Measurements from ENCODE around the gene RPL12. TPM values are rescaled to one million over a fixed set of nuclear protein-coding genes. Genes with fewer than 3 reads are reported as not detected.

The RPL12 gene
- total and polyA plus RNA-seq, 2 donors (not counting 1 experiment from before 2014, with no cell fraction given) = 1,387 to 1,973 TPM

GRCh38 chr9:127473932-127474331, 22.7 kb upstream of the RPL12 start:
- Histone ChIP-seq H3K79me2 (ENCODE audit: control insufficient read depth, insufficient read depth, low read length) (no peaks in the 10 kb centered on the region), H3K27ac (ENCODE audit: insufficient read depth, low read length) (no peak overlapping the region), H3K9me3 (ENCODE audit: control insufficient read depth, insufficient read depth, low read depth, low read length) (no peaks in the 10 kb centered on the region), H3K4me1 (ENCODE audit: control insufficient read depth, extremely low read depth, insufficient read depth, low read length) (no peaks in the 10 kb centered on the region), H3K9ac (ENCODE audit: insufficient read depth, low read length) (no peak overlapping the region), H4K20me1 (ENCODE audit: control insufficient read depth, extremely low read depth, insufficient read depth, low read length) (no peaks in the 10 kb centered on the region), H3K27me3 (ENCODE audit: control insufficient read depth, insufficient read depth, low read length) (no peaks in the 10 kb centered on the region), H3K4me3 (replicated peaks in 1 of 4; ENCODE audit: control extremely low read depth in 1 of 4, insufficient read depth in 1 of 4, low read depth in 3 of 4, low read length in 4 of 4) (no peak overlapping the region), H3K4me2 (ENCODE audit: extremely low read depth, insufficient read depth, low read length) (no peak overlapping the region), H2AFZ (ENCODE audit: low read length) (no peak overlapping the region), H3K36me3 (ENCODE audit: control insufficient read depth, insufficient read depth, low read length) (peaks cover 2% of the 10 kb centered on the region)
- no peak for TF ChIP-seq EZH2 (IDR thresholded peaks at IDR 0.05; ENCODE audit: low read length, missing control alignments)
- TF ChIP-seq, protein P1, sequence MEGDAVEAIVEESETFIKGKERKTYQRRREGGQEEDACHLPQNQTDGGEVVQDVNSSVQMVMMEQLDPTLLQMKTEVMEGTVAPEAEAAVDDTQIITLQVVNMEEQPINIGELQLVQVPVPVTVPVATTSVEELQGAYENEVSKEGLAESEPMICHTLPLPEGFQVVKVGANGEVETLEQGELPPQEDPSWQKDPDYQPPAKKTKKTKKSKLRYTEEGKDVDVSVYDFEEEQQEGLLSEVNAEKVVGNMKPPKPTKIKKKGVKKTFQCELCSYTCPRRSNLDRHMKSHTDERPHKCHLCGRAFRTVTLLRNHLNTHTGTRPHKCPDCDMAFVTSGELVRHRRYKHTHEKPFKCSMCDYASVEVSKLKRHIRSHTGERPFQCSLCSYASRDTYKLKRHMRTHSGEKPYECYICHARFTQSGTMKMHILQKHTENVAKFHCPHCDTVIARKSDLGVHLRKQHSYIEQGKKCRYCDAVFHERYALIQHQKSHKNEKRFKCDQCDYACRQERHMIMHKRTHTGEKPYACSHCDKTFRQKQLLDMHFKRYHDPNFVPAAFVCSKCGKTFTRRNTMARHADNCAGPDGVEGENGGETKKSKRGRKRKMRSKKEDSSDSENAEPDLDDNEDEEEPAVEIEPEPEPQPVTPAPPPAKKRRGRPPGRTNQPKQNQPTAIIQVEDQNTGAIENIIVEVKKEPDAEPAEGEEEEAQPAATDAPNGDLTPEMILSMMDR (conservative IDR thresholded peaks at IDR 0.05 in 1 of 2, IDR thresholded peaks at IDR 0.05 in 1 of 2; ENCODE audit: low read depth in 1 of 2, low read length in 2 of 2) = no peak
- no peak for DNase-seq (ENCODE audit: low read depth in 2 of 2)

DNA sequence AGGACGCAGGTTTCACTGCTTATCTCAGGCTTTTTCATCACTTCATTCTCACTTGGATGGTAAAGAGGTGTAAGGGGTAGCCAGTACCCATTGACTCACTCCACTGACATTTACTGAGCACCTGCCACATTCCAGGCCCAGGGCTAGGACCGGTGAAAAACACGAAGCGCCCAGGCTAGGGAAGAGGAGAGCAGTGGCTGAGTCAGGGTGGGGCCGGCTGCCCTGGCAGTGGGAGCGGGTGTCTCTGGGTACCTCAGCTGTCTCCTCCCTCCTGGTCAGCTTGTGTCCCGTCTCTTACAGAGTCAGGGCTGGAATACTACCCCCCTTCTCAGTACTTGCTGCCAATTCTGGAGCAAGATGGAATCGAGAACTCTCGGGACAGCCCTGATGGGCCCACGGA, 22.3 kb upstream of the RPL12 start:
- Histone ChIP-seq H3K36me3 (ENCODE audit: control insufficient read depth, insufficient read depth, low read length) (peaks cover 2% of the 10 kb centered on the region), H3K9me3 (ENCODE audit: control insufficient read depth, insufficient read depth, low read depth, low read length) (no peaks in the 10 kb centered on the region), H3K79me2 (ENCODE audit: control insufficient read depth, insufficient read depth, low read length) (no peaks in the 10 kb centered on the region), H3K9ac (ENCODE audit: insufficient read depth, low read length) (no peak overlapping the region), H2AFZ (ENCODE audit: low read length) (no peak overlapping the region), H3K4me2 (ENCODE audit: extremely low read depth, insufficient read depth, low read length) (no peak overlapping the region), H3K4me1 (ENCODE audit: control insufficient read depth, extremely low read depth, insufficient read depth, low read length) (no peaks in the 10 kb centered on the region), H3K27ac (ENCODE audit: insufficient read depth, low read length) (no peak overlapping the region), H3K27me3 (ENCODE audit: control insufficient read depth, insufficient read depth, low read length) (no peaks in the 10 kb centered on the region), H3K4me3 (replicated peaks in 1 of 4; ENCODE audit: control extremely low read depth in 1 of 4, insufficient read depth in 1 of 4, low read depth in 3 of 4, low read length in 4 of 4) (no peak overlapping the region), H4K20me1 (ENCODE audit: control insufficient read depth, extremely low read depth, insufficient read depth, low read length) (no peaks in the 10 kb centered on the region)
- TF ChIP-seq, protein P1 (conservative IDR thresholded peaks at IDR 0.05 in 1 of 2, IDR thresholded peaks at IDR 0.05 in 1 of 2; ENCODE audit: low read depth in 1 of 2, low read length in 2 of 2) = no peak
- TF ChIP-seq EZH2 (IDR thresholded peaks at IDR 0.05; ENCODE audit: low read length, missing control alignments) = no peak
- DNase-seq (ENCODE audit: low read depth in 2 of 2) = no peak

GRCh38 chr9:127470662-127471061, 19.5 kb upstream of the RPL12 start:
- Histone ChIP-seq H3K4me2 (ENCODE audit: extremely low read depth, insufficient read depth, low read length) (no peak overlapping the region), H3K4me1 (ENCODE audit: control insufficient read depth, extremely low read depth, insufficient read depth, low read length) (no peaks in the 10 kb centered on the region)
- TF ChIP-seq, protein P1 (conservative IDR thresholded peaks at IDR 0.05 in 1 of 2, IDR thresholded peaks at IDR 0.05 in 1 of 2; ENCODE audit: low read depth in 1 of 2, low read length in 2 of 2) = no peak
- TF ChIP-seq EZH2 (IDR thresholded peaks at IDR 0.05; ENCODE audit: low read length, missing control alignments) = no peak

More at GRCh38 chr9:127470662-127471061, 19.5 kb upstream of the RPL12 start:
- Histone ChIP-seq H3K4me3 (replicated peaks in 1 of 4; ENCODE audit: control extremely low read depth in 1 of 4, insufficient read depth in 1 of 4, low read depth in 3 of 4, low read length in 4 of 4) (no peak overlapping the region), H3K27me3 (ENCODE audit: control insufficient read depth, insufficient read depth, low read length) (no peaks in the 10 kb centered on the region), H3K9ac (ENCODE audit: insufficient read depth, low read length) (no peak overlapping the region), H2AFZ (ENCODE audit: low read length) (no peak overlapping the region), H3K27ac (ENCODE audit: insufficient read depth, low read length) (no peak overlapping the region), H4K20me1 (ENCODE audit: control insufficient read depth, extremely low read depth, insufficient read depth, low read length) (no peaks in the 10 kb centered on the region), H3K36me3 (ENCODE audit: control insufficient read depth, insufficient read depth, low read length) (peaks cover 3% of the 10 kb centered on the region), H3K79me2 (ENCODE audit: control insufficient read depth, insufficient read depth, low read length) (no peaks in the 10 kb centered on the region), H3K9me3 (ENCODE audit: control insufficient read depth, insufficient read depth, low read depth, low read length) (no peaks in the 10 kb centered on the region)
- DNase-seq (ENCODE audit: low read depth in 2 of 2) = no peak
